Trophoblast cell (in vitro differentiated cells and primary cell): ENCODE data around the gene VTI1A.
"Not testable (repeated sequence)": the region's sequence is repeated elsewhere in the genome, so short reads cannot be mapped to it uniquely, and the experiment has no call there.

Source experiments
- DNase-seq, 2 donors: peaks; one replicate each; pipeline ENCODE4 v3.0.0-alpha.2; 2016
- H2AFZ ChIP-seq: 2 replicates; pipeline ENCODE4 v1.6.1; 2013; ENCODE audit warnings: low read length, moderate library complexity, mild to moderate bottlenecking; ENCODE audit not compliant: insufficient read depth, poor library complexity
- H2AK5ac ChIP-seq: 2 replicates; pipeline ENCODE4 v1.6.1; 2013; ENCODE audit warnings: mild to moderate bottlenecking, low read length
- H2BK120ac ChIP-seq: 2 replicates; pipeline ENCODE4 v1.6.1; 2013; ENCODE audit warnings: low read length, mild to moderate bottlenecking, moderate library complexity; ENCODE audit not compliant: insufficient read depth, poor library complexity
- H2BK12ac ChIP-seq: 2 replicates; pipeline ENCODE4 v1.6.1; 2013; ENCODE audit warnings: mild to moderate bottlenecking, low read length, moderate library complexity
- H2BK5ac ChIP-seq: 2 replicates; pipeline ENCODE4 v1.6.1; 2013; ENCODE audit warnings: low read length, low read depth, moderate library complexity, mild to moderate bottlenecking; ENCODE audit not compliant: poor library complexity
- H3K14ac ChIP-seq: 2 replicates; pipeline ENCODE4 v1.6.1; 2013; ENCODE audit warnings: mild to moderate bottlenecking, low read length
- H3K18ac ChIP-seq: 2 replicates; pipeline ENCODE4 v1.6.1; 2013; ENCODE audit warnings: mild to moderate bottlenecking, low read length
- H3K23ac ChIP-seq: 2 replicates; pipeline ENCODE4 v1.6.1; 2013; ENCODE audit warnings: low read length
- H3K27ac ChIP-seq: 2 replicates; pipeline ENCODE4 v1.5.1; 2013; ENCODE audit warnings: low read depth, mild to moderate bottlenecking, inconsistent platforms, low read length, moderate library complexity
- H3K27me3 ChIP-seq: 2 replicates; pipeline ENCODE4 v1.6.1; 2013; ENCODE audit warnings: inconsistent platforms, mild to moderate bottlenecking, low read length, moderate library complexity; ENCODE audit not compliant: insufficient read depth
- H3K36me3 ChIP-seq, 2 experiments: 1 replicate in 1 of 2; 2 replicates in 1 of 2; pipeline ENCODE4 v1.6.1; 2013; ENCODE audit warnings: low read length in 2 of 2, mild to moderate bottlenecking in 2 of 2, moderate library complexity in 1 of 2; ENCODE audit not compliant: insufficient read depth in 2 of 2, control insufficient read depth in 1 of 2
- H3K4ac ChIP-seq: 2 replicates; pipeline ENCODE4 v1.6.1; 2013; ENCODE audit warnings: low read depth, mild to moderate bottlenecking, low read length, moderate library complexity
- H3K4me1 ChIP-seq, 2 experiments: 1 replicate in 1 of 2; 2 replicates in 1 of 2; pipeline ENCODE4 v1.6.1; 2013; ENCODE audit warnings: low read length in 2 of 2, mild to moderate bottlenecking in 2 of 2, moderate library complexity in 1 of 2; ENCODE audit not compliant: insufficient read depth in 2 of 2, control insufficient read depth in 1 of 2
- H3K4me2 ChIP-seq: 2 replicates; pipeline ENCODE4 v1.6.1; 2013; ENCODE audit warnings: inconsistent platforms, mild to moderate bottlenecking, low read length, moderate library complexity
- H3K4me3 ChIP-seq: 2 replicates; pipeline ENCODE4 v1.5.1; 2013; ENCODE audit warnings: mild to moderate bottlenecking, low read depth, low read length, inconsistent platforms
- H3K79me1 ChIP-seq: one replicate; pipeline ENCODE4 v1.6.1; 2013; ENCODE audit warnings: low read length
- H3K79me2 ChIP-seq: 2 replicates; pipeline ENCODE4 v1.6.1; 2013; ENCODE audit warnings: low read length, mild to moderate bottlenecking; ENCODE audit not compliant: control insufficient read depth, insufficient read depth, poor library complexity
- H3K9ac ChIP-seq: 2 replicates; pipeline ENCODE4 v1.6.1; 2013; ENCODE audit warnings: mild to moderate bottlenecking, low read length
- H3K9me3 ChIP-seq: 2 replicates; pipeline ENCODE4 v1.6.1; 2013; ENCODE audit warnings: low read depth, mild to moderate bottlenecking, control low read depth, inconsistent platforms, low read length; ENCODE audit not compliant: insufficient read depth
- H4K12ac ChIP-seq: 2 replicates; pipeline ENCODE4 v1.6.1; 2013; ENCODE audit warnings: low read depth, mild to moderate bottlenecking, low read length, moderate library complexity
- H4K8ac ChIP-seq: 2 replicates; pipeline ENCODE4 v1.6.1; 2013; ENCODE audit warnings: low read depth, mild to moderate bottlenecking, low read length, moderate library complexity
- H4K91ac ChIP-seq: one replicate; pipeline ENCODE4 v1.6.1; 2013; ENCODE audit warnings: low read depth, mild to moderate bottlenecking, low read length, moderate library complexity
- WGBS: extraction: QIAGEN DNeasy Blood & Tissue Kit; methylation state at CpG from one replicate; pipeline ENCODE4 v1.1.7; 2013; ENCODE audit warnings: missing lambda C conversion rate; ENCODE audit not compliant: insufficient read length, insufficient coverage; ENCODE audit errors: extremely low coverage; 5-methylcytosine and 5-hydroxymethylcytosine counted together

VTI1A gene

GRCh38 chr10:112589081-112589480 is 142.1 kb downstream of the VTI1A start:
- Histone ChIP-seq H2AK5ac (no peak overlapping the region), H2BK12ac (no peak overlapping the region), H4K12ac (no peak overlapping the region), H3K23ac (no peak overlapping the region), H2BK5ac (no peak overlapping the region), H3K4me2 (no peak overlapping the region), H3K9ac (no peak overlapping the region), H2BK120ac (no peak overlapping the region), H3K79me2 (no peaks in the 10 kb centered on the region), H3K9me3 (no peaks in the 10 kb centered on the region), H3K27me3 (no peaks in the 10 kb centered on the region), H4K8ac (no peak overlapping the region), H3K4ac (no peak overlapping the region), H3K27ac (no peak overlapping the region), H3K79me1 (no peaks in the 10 kb centered on the region), H4K91ac (no peak overlapping the region), H3K14ac (no peak overlapping the region), H2AFZ (no peak overlapping the region), H3K36me3 (no peaks in the 10 kb centered on the region), H3K4me1 (peaks cover 3 to 10% of the 10 kb centered on the region in 2 experiments), H3K18ac (no peak overlapping the region), H3K4me3 (no peak overlapping the region)
- DNase-seq, result no peak
- WGBS, result no CpG with 5 or more reads among the region's 6 CpGs

- not testable (repeated sequence) for H2BK5ac ChIP-seq, H3K18ac ChIP-seq, H3K14ac ChIP-seq, H3K9me3 ChIP-seq, H4K8ac ChIP-seq, H2AFZ ChIP-seq, H3K79me1 ChIP-seq, H3K4ac ChIP-seq, H3K4me1 ChIP-seq, H3K27ac ChIP-seq, H3K79me2 ChIP-seq, H3K23ac ChIP-seq, H3K36me3 ChIP-seq, H3K4me3 ChIP-seq, H2AK5ac ChIP-seq, H2BK12ac ChIP-seq, H3K27me3 ChIP-seq, H2BK120ac ChIP-seq, H3K9ac ChIP-seq, H4K12ac ChIP-seq, H3K4me2 ChIP-seq, H4K91ac ChIP-seq, DNase-seq
- no CpG with 5 or more reads among the region's 7 CpGs for WGBS
Measured at GRCh38 chr10:112590786-112591185, 143.8 kb downstream of the VTI1A start.

GRCh38 chr10:112593023-112593422 is 146.0 kb downstream of the VTI1A start:
- Histone ChIP-seq H3K9ac (no peak overlapping the region), H3K4me2 (no peak overlapping the region), H3K27me3 (no peaks in the 10 kb centered on the region), H2BK120ac (no peak overlapping the region), H3K79me2 (no peaks in the 10 kb centered on the region), H2AFZ (no peak overlapping the region), H3K4ac (no peak overlapping the region), H3K79me1 (no peaks in the 10 kb centered on the region), H2BK12ac (no peak overlapping the region), H3K23ac (no peak overlapping the region), H3K18ac (no peak overlapping the region), H3K27ac (no peak overlapping the region), H3K4me3 (no peak overlapping the region), H3K14ac (no peak overlapping the region), H3K9me3 (no peaks in the 10 kb centered on the region), H3K4me1 (peaks cover 0 to 7% of the 10 kb centered on the region in 2 experiments), H3K36me3 (no peaks in the 10 kb centered on the region), H4K91ac (no peak overlapping the region), H2BK5ac (no peak overlapping the region), H4K8ac (no peak overlapping the region), H4K12ac (no peak overlapping the region), H2AK5ac (no peak overlapping the region)
- no peak for DNase-seq
- no CpG with 5 or more reads among the region's 5 CpGs for WGBS

GRCh38 chr10:112601214-112602090 is 154.4 kb downstream of the VTI1A start:
- no CpG with 5 or more reads among the region's 4 CpGs for WGBS

More at GRCh38 chr10:112601214-112602090, 154.4 kb downstream of the VTI1A start:
- no peak overlapping the region for H4K12ac ChIP-seq
- H3K79me2 ChIP-seq, result no peaks in the 10 kb centered on the region
- no peaks in the 10 kb centered on the region for H3K9me3 ChIP-seq
- no peak for DNase-seq
- H2AK5ac ChIP-seq, result no peak overlapping the region
- H3K9ac ChIP-seq, result no peak overlapping the region
- no peak overlapping the region for H3K23ac ChIP-seq
- H2AFZ ChIP-seq, result no peak overlapping the region
- no peaks in the 10 kb centered on the region for H3K79me1 ChIP-seq
- H3K4me2 ChIP-seq, result no peak overlapping the region
- no peaks in the 10 kb centered on the region for H3K36me3 ChIP-seq
- H4K91ac ChIP-seq, result no peak overlapping the region
- H3K4me1 ChIP-seq, result peaks cover 7 to 9% of the 10 kb centered on the region in 2 experiments
- no peak overlapping the region for H2BK120ac ChIP-seq
- H2BK12ac ChIP-seq, result no peak overlapping the region
- H3K4me3 ChIP-seq, result no peak overlapping the region
- H3K18ac ChIP-seq, result no peak overlapping the region
- H3K27ac ChIP-seq, result no peak overlapping the region
- no peak overlapping the region for H3K4ac ChIP-seq
- H3K27me3 ChIP-seq, result no peaks in the 10 kb centered on the region
- no peak overlapping the region for H3K14ac ChIP-seq
- H4K8ac ChIP-seq, result no peak overlapping the region
- no peak overlapping the region for H2BK5ac ChIP-seq
